Activated CD4-positive, alpha-beta T cell treated with anti-CD3 and anti-CD28 coated beads, Interleukin-2, amount 50 U/mL, for 4 hours (primary cell): ENCODE results near the gene PTPRT.

Experiments
- DNase-seq, 2 experiments: peaks; one replicate each; pipeline ENCODE4 v3.0.0-alpha.2; 2020

Gene PTPRT

GRCh38 chr20:42158272-42158671 lies 1031.4 kb downstream of the PTPRT start:
- no peak for DNase-seq

- no peak for DNase-seq
Observed at GRCh38 chr20:42155586-42155985, 1034.1 kb downstream of the PTPRT start.

GRCh38 chr20:42152575-42152974 lies 1037.1 kb downstream of the PTPRT start:
- DNase-seq = no peak

- no peak for DNase-seq
Observed at GRCh38 chr20:42150230-42150629, 1039.5 kb downstream of the PTPRT start.

- no peak for DNase-seq
Observed at GRCh38 chr20:42138729-42139128, 1051.0 kb downstream of the PTPRT start.

GRCh38 chr20:42134265-42135098 lies 1055.2 kb downstream of the PTPRT start:
- DNase-seq = no peak

GRCh38 chr20:42130810-42131596 lies 1058.7 kb downstream of the PTPRT start:
- no peak for DNase-seq

GRCh38 chr20:42125426-42125825 lies 1064.3 kb downstream of the PTPRT start:
- DNase-seq = no peak

GRCh38 chr20:42123981-42124473 lies 1065.7 kb downstream of the PTPRT start:
- no peak for DNase-seq

GRCh38 chr20:42118409-42119125 lies 1071.1 kb downstream of the PTPRT start:
- no peak for DNase-seq

GRCh38 chr20:42118001-42118400 lies 1071.7 kb downstream of the PTPRT start:
- DNase-seq = no peak

- DNase-seq = no peak
Observed at GRCh38 chr20:42113236-42113635, 1076.5 kb downstream of the PTPRT start.

GRCh38 chr20:42112161-42112560 lies 1077.5 kb downstream of the PTPRT start:
- DNase-seq = no peak

GRCh38 chr20:42111349-42111748 lies 1078.4 kb downstream of the PTPRT start:
- DNase-seq = no peak

GRCh38 chr20:42110301-42110700 lies 1079.4 kb downstream of the PTPRT start:
- DNase-seq = no peak

- DNase-seq = no peak
Observed at GRCh38 chr20:42102000-42102399, 1087.7 kb downstream of the PTPRT start.

- DNase-seq = no peak
Observed at GRCh38 chr20:42100137-42100704, 1089.5 kb downstream of the PTPRT start.

GRCh38 chr20:42099101-42099500 lies 1090.6 kb downstream of the PTPRT start:
- no peak for DNase-seq

- no peak for DNase-seq
Observed at GRCh38 chr20:42098418-42098817, 1091.3 kb downstream of the PTPRT start.

GRCh38 chr20:42097741-42098140 lies 1092.0 kb downstream of the PTPRT start:
- DNase-seq = no peak

GRCh38 chr20:42095221-42095620 lies 1094.5 kb downstream of the PTPRT start:
- DNase-seq = no peak

- no peak for DNase-seq
Observed at GRCh38 chr20:42093542-42094440, 1095.9 kb downstream of the PTPRT start.
